IMR-90 (cell line): ENCODE results near the gene OR6J1. TPM values are rescaled to one million over a fixed set of nuclear protein-coding genes. Genes with fewer than 3 reads are reported as not detected.

Experiments used
- ATAC-seq: fragments of 200-7000 bp; cut with Tn5 transposase; 2 replicates; pipeline ENCODE4 v1.9.1; 2020; ENCODE audit warnings: low read depth, mild to moderate bottlenecking, moderate library complexity
- BruUV-seq: library from RNA; stranded (reverse); fragments of 400-500 nt; replicated peaks from 2 replicates; lab custom pipeline; 2021; lab: Mats Ljungman, UMichigan
- CTCF ChIA-PET: fragments of 300-600 bp; formaldehyde crosslinking; extraction: SDS; loops from one replicate; lab custom pipeline; 2021; ENCODE audit warnings: antibody characterized with exemption; lab: Yijun Ruan, JAX
- POLR2A ChIA-PET: fragments of 300-600 bp; sonication (Branson Sonifier 250); formaldehyde crosslinking; loops from one replicate; lab custom pipeline; 2022; ENCODE audit warnings: antibody characterized with exemption; ENCODE audit not compliant: unreplicated experiment; lab: Charles Lee
- DNase-seq: peaks from one replicate; pipeline ENCODE4 v3.0.0; 2013
- H2AFZ ChIP-seq: replicated peaks from 2 replicates; pipeline ENCODE3; 2013; ENCODE audit warnings: low read length, mild to moderate bottlenecking; ENCODE audit not compliant: poor library complexity
- H2AK5ac ChIP-seq: 2 replicates; pipeline ENCODE4 v1.6.1; 2013; ENCODE audit warnings: low read depth, low read length, inconsistent platforms
- H2AK9ac ChIP-seq: replicated peaks from 2 replicates; pipeline ENCODE3; 2013; ENCODE audit warnings: mild to moderate bottlenecking, low read depth, low read length, moderate library complexity; ENCODE audit not compliant: poor library complexity
- H2BK120ac ChIP-seq: 2 replicates; pipeline ENCODE4 v1.6.1; 2013; ENCODE audit warnings: low read depth, low read length, inconsistent platforms
- H2BK15ac ChIP-seq: 3 replicates; pipeline ENCODE4 v1.6.1; 2013; ENCODE audit warnings: low read depth, low read length, inconsistent platforms
- H2BK20ac ChIP-seq: 2 replicates; pipeline ENCODE4 v1.6.1; 2013; ENCODE audit warnings: low read depth, mild to moderate bottlenecking, inconsistent platforms, low read length, moderate library complexity
- H2BK5ac ChIP-seq: 2 replicates; pipeline ENCODE4 v1.6.1; 2013; ENCODE audit warnings: mild to moderate bottlenecking, low read depth, low read length, inconsistent platforms; ENCODE audit not compliant: poor library complexity, severe bottlenecking
- H3K14ac ChIP-seq: replicated peaks from 2 replicates; pipeline ENCODE4 v1.6.1; 2013; ENCODE audit warnings: low read depth, low read length, inconsistent platforms
- H3K18ac ChIP-seq: 2 replicates; pipeline ENCODE4 v1.6.1; 2013; ENCODE audit warnings: low read depth, low read length, control low read depth
- H3K23ac ChIP-seq: 2 replicates; pipeline ENCODE4 v1.6.1; 2013; ENCODE audit warnings: low read depth, low read length, inconsistent platforms
- H3K27ac ChIP-seq: 2 replicates; pipeline ENCODE4 v1.5.1; 2013; ENCODE audit warnings: mild to moderate bottlenecking, control low read depth, low read length; ENCODE audit not compliant: insufficient read depth
- H3K27me3 ChIP-seq: 2 replicates; pipeline ENCODE4 v1.6.1; 2013; ENCODE audit warnings: low read length; ENCODE audit not compliant: control insufficient read depth, insufficient read depth
- H3K36me3 ChIP-seq: 2 replicates; pipeline ENCODE4 v1.6.1; 2013; ENCODE audit warnings: low read length, mixed read lengths; ENCODE audit not compliant: control insufficient read depth, insufficient read depth
- H3K4ac ChIP-seq: 2 replicates; pipeline ENCODE4 v1.6.1; 2013; ENCODE audit warnings: low read depth, low read length, inconsistent platforms
- H3K4me1 ChIP-seq: 2 replicates; pipeline ENCODE4 v1.6.1; 2013; ENCODE audit warnings: low read length, mixed read lengths; ENCODE audit not compliant: control insufficient read depth, insufficient read depth
- H3K4me2 ChIP-seq: 2 replicates; pipeline ENCODE4 v1.6.1; 2013; ENCODE audit warnings: low read depth, mild to moderate bottlenecking, control low read depth, low read length, moderate library complexity
- H3K4me3 ChIP-seq: 2 replicates; pipeline ENCODE4 v1.5.1; 2013; ENCODE audit warnings: low read depth, mild to moderate bottlenecking, control low read depth, low read length, moderate library complexity; ENCODE audit not compliant: insufficient read depth
- H3K56ac ChIP-seq: 2 replicates; pipeline ENCODE4 v1.6.1; 2013; ENCODE audit warnings: low read length, inconsistent platforms; ENCODE audit not compliant: insufficient read depth; ENCODE audit errors: extremely low read depth
- H3K79me1 ChIP-seq, 2 experiments: 2 replicates each; pipeline ENCODE4 v1.6.1; 2013; ENCODE audit warnings: low read length in 2 of 2, inconsistent platforms in 1 of 2, low read depth in 1 of 2
- H3K9ac ChIP-seq: 2 replicates; pipeline ENCODE4 v1.6.1; 2013; ENCODE audit warnings: low read depth, low read length, control low read depth
- H3K9me1 ChIP-seq: 2 replicates; pipeline ENCODE4 v1.6.1; 2013; ENCODE audit warnings: low read length, inconsistent platforms; ENCODE audit not compliant: insufficient read depth
- H3K9me3 ChIP-seq: 2 replicates; pipeline ENCODE4 v1.6.1; 2013; ENCODE audit warnings: low read length; ENCODE audit not compliant: control insufficient read depth, insufficient read depth
- H4K20me1 ChIP-seq: 2 replicates; pipeline ENCODE4 v1.6.1; 2013; ENCODE audit warnings: low read length, inconsistent platforms; ENCODE audit not compliant: insufficient read depth
- H4K5ac ChIP-seq: 2 replicates; pipeline ENCODE4 v1.6.1; 2013; ENCODE audit warnings: mild to moderate bottlenecking, low read depth, low read length, control low read depth
- H4K8ac ChIP-seq, 2 experiments: 2 replicates each; pipeline ENCODE4 v1.6.1; 2013; ENCODE audit warnings: low read depth in 2 of 2, low read length in 2 of 2, control low read depth in 1 of 2, inconsistent platforms in 1 of 2
- H4K91ac ChIP-seq: 2 replicates; pipeline ENCODE4 v1.6.1; 2013; ENCODE audit warnings: low read depth, low read length, inconsistent platforms; ENCODE audit not compliant: insufficient read depth
- CEBPB ChIP-seq: IDR thresholded peaks from 2 replicates; pipeline ENCODE4 v1.6.1; 2012; ENCODE audit warnings: low read depth, low read length, improper control_type of control experiment
- ELK1 ChIP-seq: fragments of 150-350 bp; IDR thresholded peaks from 2 replicates; pipeline ENCODE4 v1.6.1; 2016; ENCODE audit warnings: low read depth, mild to moderate bottlenecking, low read length, moderate library complexity, borderline replicate concordance
- FOS ChIP-seq: fragments of 150-350 bp; IDR thresholded peaks from 2 replicates; pipeline ENCODE4 v1.6.1; 2016; ENCODE audit warnings: low read depth, low read length
- MAZ ChIP-seq: IDR thresholded peaks from 2 replicates; pipeline ENCODE4 v1.6.1; 2012; ENCODE audit warnings: low read depth, mild to moderate bottlenecking, low read length, improper control_type of control experiment, moderate library complexity, borderline replicate concordance
- MXI1 ChIP-seq: IDR thresholded peaks from 2 replicates; pipeline ENCODE4 v1.6.1; 2012; ENCODE audit warnings: low read depth, mild to moderate bottlenecking, low read length, moderate library complexity, borderline replicate concordance
- NFE2L2 ChIP-seq: fragments of 150-350 bp; IDR thresholded peaks from 2 replicates; pipeline ENCODE4 v1.6.1; 2016; ENCODE audit warnings: low read depth, mild to moderate bottlenecking, low read length
- POLR2A ChIP-seq: IDR thresholded peaks from 2 replicates; pipeline ENCODE4 v1.6.1; 2012; ENCODE audit warnings: mild to moderate bottlenecking, low read depth, low read length
- RAD21 ChIP-seq: IDR thresholded peaks from 2 replicates; pipeline ENCODE4 v1.6.1; 2012; ENCODE audit warnings: low read length, improper control_type of control experiment
- RFX5 ChIP-seq: IDR thresholded peaks from 2 replicates; pipeline ENCODE4 v1.8.0; 2012; ENCODE audit warnings: low read depth, mild to moderate bottlenecking, low read length, moderate library complexity
- SMC3 ChIP-seq: fragments of 150-350 bp; IDR thresholded peaks from 2 replicates; pipeline ENCODE4 v1.6.1; 2016; ENCODE audit warnings: low read depth, mild to moderate bottlenecking, antibody characterized with exemption, low read length, moderate library complexity
- USF2 ChIP-seq: fragments of 150-350 bp; IDR thresholded peaks from 2 replicates; pipeline ENCODE4 v1.6.1; 2017; ENCODE audit warnings: mild to moderate bottlenecking, antibody characterized with exemption, low read length, low read depth
- dilution Hi-C: fragments of 300-500 bp; cut with HindIII; formaldehyde crosslinking; loops from one replicate; pipeline ENCODE4 v1.14.3; 2018; ENCODE audit warnings: low sequenced_read_pairs; ENCODE audit not compliant: unreplicated experiment
- in situ Hi-C: fragments of 300-500 bp; cut with MboI; formaldehyde crosslinking; loops from 3 replicates; pipeline ENCODE4 v1.14.3; 2019; ENCODE audit warnings: low sequenced_read_pairs, inconsistent platforms, mixed read lengths
- intact Hi-C: fragments of 100-400 bp; cut with micrococcal nuclease; formaldehyde crosslinking; loops from 2 replicates; pipeline ENCODE4 v1.10.0; 2022
- polyA plus RNA-seq, 3 experiments: library from polyadenylated mRNA; depleted of rRNA; stranded (reverse); fragments of >200 nt; gene quantifications; 2 replicates each; pipeline ENCODE4 v1.2.3, GENCODE V29; 2012; ENCODE audit warnings: low replicate concordance in 1 of 3
- total RNA-seq: library from RNA; depleted of rRNA; stranded (reverse); fragments of >200 nt; gene quantifications from 2 replicates; pipeline ENCODE4 v1.2.3, GENCODE V29; 2012

Gene OR6J1
- total and polyA plus RNA-seq, 2 of the 4 experiments (the other 2 are of a cell fraction) = not detected

DNA sequence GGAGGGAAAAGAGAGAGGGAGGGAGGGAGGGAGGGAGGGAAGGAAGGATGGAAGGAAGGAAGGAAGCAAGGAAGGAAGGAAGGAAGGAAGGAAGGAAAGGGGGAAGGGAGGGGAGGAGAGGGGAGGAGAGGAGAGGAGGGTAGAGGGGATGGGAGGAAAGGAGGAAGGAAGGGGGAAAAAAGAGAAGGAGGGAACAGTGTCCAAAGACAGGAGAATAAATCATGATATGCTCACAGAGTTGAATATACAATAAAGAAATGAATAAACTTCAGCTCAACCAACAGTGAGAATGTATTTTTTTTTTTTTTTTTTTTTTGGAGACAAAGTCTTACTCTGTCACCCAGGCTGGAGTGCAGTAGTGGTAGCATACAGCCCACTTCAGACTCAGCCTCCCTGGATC is 4.0 kb downstream of the OR6J1 start:
- dilution Hi-C loops = no loop called here

More for the DNA sequence above, 4.0 kb downstream of the OR6J1 start:
- H3K18ac ChIP-seq = no peak overlapping the region
- H3K14ac ChIP-seq = no peak overlapping the region
- in situ Hi-C loops = no loop called here
- POLR2A ChIA-PET = no interaction called here
- H3K4me2 ChIP-seq = no peak overlapping the region
- BruUV-seq = no TSS peak
- H3K36me3 ChIP-seq = no peaks in the 10 kb centered on the region
- no peak overlapping the region for H2BK5ac ChIP-seq
- no peaks in the 10 kb centered on the region for H3K4me1 ChIP-seq
- no peak overlapping the region for H3K4me3 ChIP-seq
- no peaks in the 10 kb centered on the region for H3K9me1 ChIP-seq
- ATAC-seq = no peak
- TF ChIP-seq NFE2L2 = no peak
- TF ChIP-seq CEBPB = no peak
- TF ChIP-seq USF2 = no peak
- no peak for TF ChIP-seq MXI1
- TF ChIP-seq SMC3 = no peak
- no peak for TF ChIP-seq FOS
- no peak for TF ChIP-seq RFX5
- no peak for TF ChIP-seq RAD21
- TF ChIP-seq POLR2A = no peak
- no peak for TF ChIP-seq MAZ
- TF ChIP-seq ELK1 = no peak
- no peak overlapping the region for H2BK15ac ChIP-seq
- no peak overlapping the region for H4K91ac ChIP-seq
- intact Hi-C loops = no loop called here
- H3K56ac ChIP-seq = no peak overlapping the region
- H2AK9ac ChIP-seq = no peak overlapping the region
- no peak overlapping the region for H3K27ac ChIP-seq
- no peak overlapping the region for H2AFZ ChIP-seq
- H3K9me3 ChIP-seq = no peaks in the 10 kb centered on the region
- H3K9ac ChIP-seq = no peak overlapping the region
- H3K27me3 ChIP-seq = peaks cover 8% of the 10 kb centered on the region
- no peak overlapping the region for H3K4ac ChIP-seq
- CTCF ChIA-PET = no interaction called here
- no peak overlapping the region for H2BK120ac ChIP-seq
- H4K5ac ChIP-seq = no peak overlapping the region
- DNase-seq = no peak
- H3K79me1 ChIP-seq = no peaks in the 10 kb centered on the region
- no peak overlapping the region for H2BK20ac ChIP-seq
- no peak overlapping the region for H3K23ac ChIP-seq
- no peaks in the 10 kb centered on the region for H4K20me1 ChIP-seq
- no peak overlapping the region for H2AK5ac ChIP-seq
- no peak overlapping the region for H4K8ac ChIP-seq
